ENCODE data around the gene PLXNA4.

The PLXNA4 gene

GRCh38 chr7:132239422-132239994, 336.8 kb downstream of the PLXNA4 start:
- DNase-seq (ENCODE audit: low read depth) = no peak
- TF ChIP-seq, protein P1, sequence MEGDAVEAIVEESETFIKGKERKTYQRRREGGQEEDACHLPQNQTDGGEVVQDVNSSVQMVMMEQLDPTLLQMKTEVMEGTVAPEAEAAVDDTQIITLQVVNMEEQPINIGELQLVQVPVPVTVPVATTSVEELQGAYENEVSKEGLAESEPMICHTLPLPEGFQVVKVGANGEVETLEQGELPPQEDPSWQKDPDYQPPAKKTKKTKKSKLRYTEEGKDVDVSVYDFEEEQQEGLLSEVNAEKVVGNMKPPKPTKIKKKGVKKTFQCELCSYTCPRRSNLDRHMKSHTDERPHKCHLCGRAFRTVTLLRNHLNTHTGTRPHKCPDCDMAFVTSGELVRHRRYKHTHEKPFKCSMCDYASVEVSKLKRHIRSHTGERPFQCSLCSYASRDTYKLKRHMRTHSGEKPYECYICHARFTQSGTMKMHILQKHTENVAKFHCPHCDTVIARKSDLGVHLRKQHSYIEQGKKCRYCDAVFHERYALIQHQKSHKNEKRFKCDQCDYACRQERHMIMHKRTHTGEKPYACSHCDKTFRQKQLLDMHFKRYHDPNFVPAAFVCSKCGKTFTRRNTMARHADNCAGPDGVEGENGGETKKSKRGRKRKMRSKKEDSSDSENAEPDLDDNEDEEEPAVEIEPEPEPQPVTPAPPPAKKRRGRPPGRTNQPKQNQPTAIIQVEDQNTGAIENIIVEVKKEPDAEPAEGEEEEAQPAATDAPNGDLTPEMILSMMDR (conservative IDR thresholded peaks at IDR 0.05; ENCODE audit: low read depth, low read length) = no peak
- H3K4me3 ChIP-seq (ENCODE audit: low read depth, low read length) = no peak overlapping the region

GRCh38 chr7:132234711-132235110, 341.6 kb downstream of the PLXNA4 start:
- H3K4me3 ChIP-seq (ENCODE audit: low read depth, low read length) = no peak overlapping the region
- no peak for DNase-seq (ENCODE audit: low read depth)
- TF ChIP-seq, protein P1 (conservative IDR thresholded peaks at IDR 0.05; ENCODE audit: low read depth, low read length) = no peak

DNA sequence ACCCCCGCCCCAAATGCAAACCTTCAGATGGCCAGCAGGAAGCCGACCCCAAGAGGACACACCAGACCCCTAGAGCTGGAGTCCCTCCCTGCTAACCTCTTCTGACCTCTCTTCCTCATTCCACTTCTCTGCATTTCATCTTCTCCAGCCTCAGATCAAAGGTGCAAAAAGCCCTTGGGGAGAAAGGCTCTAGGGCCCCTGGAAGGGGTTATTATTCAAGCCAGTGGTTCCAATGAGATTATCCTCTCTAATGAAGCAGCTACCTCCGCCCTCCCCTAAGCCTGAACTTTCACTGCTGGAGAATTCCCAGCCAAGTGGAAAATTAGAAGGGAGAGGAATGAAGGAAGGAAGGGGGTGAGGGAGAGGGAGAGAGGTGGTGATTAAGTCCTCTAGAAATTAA, 343.9 kb downstream of the PLXNA4 start:
- DNase-seq (ENCODE audit: low read depth) = no peak
- no peak overlapping the region for H3K4me3 ChIP-seq (ENCODE audit: low read depth, low read length)
- TF ChIP-seq, protein P1 (conservative IDR thresholded peaks at IDR 0.05; ENCODE audit: low read depth, low read length) = no peak

GRCh38 chr7:132230462-132230861, 345.8 kb downstream of the PLXNA4 start:
- no peak overlapping the region for H3K4me3 ChIP-seq (ENCODE audit: low read depth, low read length)
- TF ChIP-seq, protein P1 (conservative IDR thresholded peaks at IDR 0.05; ENCODE audit: low read depth, low read length) = no peak
- no peak for DNase-seq (ENCODE audit: low read depth)

- TF ChIP-seq, protein P1 (conservative IDR thresholded peaks at IDR 0.05; ENCODE audit: low read depth, low read length) = no peak
- no peak for DNase-seq (ENCODE audit: low read depth)
- no peak overlapping the region for H3K4me3 ChIP-seq (ENCODE audit: low read depth, low read length)
These were observed 348.0 kb downstream of the PLXNA4 start for GRCh38 chr7:132228240-132228639.

DNA sequence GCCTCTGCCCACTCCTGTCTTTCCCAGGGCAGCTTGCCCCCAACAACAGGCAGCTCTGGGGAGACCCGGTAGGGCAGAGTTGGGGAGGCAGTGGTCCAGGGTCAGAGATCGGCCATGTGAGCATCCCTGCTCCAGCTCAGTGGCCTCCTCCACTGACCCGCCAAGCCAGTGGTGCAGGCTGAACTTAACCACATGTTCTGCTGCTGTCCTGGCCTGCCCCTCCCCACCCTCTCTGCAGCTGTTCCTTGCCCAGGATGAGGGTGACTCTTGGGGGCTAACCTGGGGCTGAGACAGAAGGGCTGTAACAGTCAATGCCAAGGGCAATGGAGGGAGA, 349.3 kb downstream of the PLXNA4 start:
- DNase-seq (ENCODE audit: low read depth) = no peak
- H3K4me3 ChIP-seq (ENCODE audit: low read depth, low read length) = no peak overlapping the region
- TF ChIP-seq, protein P1 (conservative IDR thresholded peaks at IDR 0.05; ENCODE audit: low read depth, low read length) = no peak

Measured in choroid plexus epithelial cell (primary cell).